Measurements from ENCODE around the gene PLEKHH2. TPM values are rescaled to one million over a fixed set of nuclear protein-coding genes. Genes with fewer than 3 reads are reported as not detected.

The PLEKHH2 gene
- total RNA-seq, 6 experiments from 2014 or later, result 0.09 to 0.33 (median 0.24) TPM; not detected in 1

GRCh38 chr2:43777306-43777926 lies 140.4 kb downstream of the PLEKHH2 start:
- no peak for TF ChIP-seq CTCF (IDR thresholded peaks at IDR 0.05)
- no peak for DNase-seq
- Mint-ChIP-seq H3K27ac (no peak overlapping the region), H3K4me1 (ENCODE audit: low read depth) (peaks cover 15% of the 10 kb centered on the region), H3K27me3 (ENCODE audit: insufficient read depth) (no peaks in the 10 kb centered on the region; the same call in 1 of the 2 replicates), H3K4me3 (no peak overlapping the region), H3K9me3 (no peaks in the 10 kb centered on the region), H3K36me3 (ENCODE audit: low read depth) (peaks cover 4% of the 10 kb centered on the region; the same call in 1 of the 2 replicates)

GRCh38 chr2:43778233-43778632 lies 141.2 kb downstream of the PLEKHH2 start:
- no peak for TF ChIP-seq CTCF (IDR thresholded peaks at IDR 0.05)
- H3K9me3 Mint-ChIP-seq, result no peaks in the 10 kb centered on the region
- peaks cover 15% of the 10 kb centered on the region for H3K4me1 Mint-ChIP-seq (ENCODE audit: low read depth)
- no peaks in the 10 kb centered on the region; the same call in 1 of the 2 replicates for H3K27me3 Mint-ChIP-seq (ENCODE audit: insufficient read depth)
- no peak overlapping the region for H3K27ac Mint-ChIP-seq
- no peak overlapping the region for H3K4me3 Mint-ChIP-seq
- peaks cover 4% of the 10 kb centered on the region; the same call in 1 of the 2 replicates for H3K36me3 Mint-ChIP-seq (ENCODE audit: low read depth)
- no peak for DNase-seq

GRCh38 chr2:43787895-43788294 lies 150.8 kb downstream of the PLEKHH2 start:
- H3K4me3 Mint-ChIP-seq, result no peak overlapping the region
- H3K27me3 Mint-ChIP-seq (ENCODE audit: insufficient read depth), result peaks cover 4% of the 10 kb centered on the region; the same call in 1 of the 2 replicates
- H3K27ac Mint-ChIP-seq, result no peak overlapping the region
- no peak for TF ChIP-seq CTCF (IDR thresholded peaks at IDR 0.05)
- no peak for DNase-seq
- no peaks in the 10 kb centered on the region for H3K36me3 Mint-ChIP-seq (ENCODE audit: low read depth)
- H3K4me1 Mint-ChIP-seq (ENCODE audit: low read depth), result no peaks in the 10 kb centered on the region
- H3K9me3 Mint-ChIP-seq, result no peaks in the 10 kb centered on the region

- Mint-ChIP-seq H3K36me3 (ENCODE audit: low read depth) (peaks cover 2% of the 10 kb centered on the region; the same call in 1 of the 2 replicates), H3K9me3 (no peaks in the 10 kb centered on the region), H3K4me1 (ENCODE audit: low read depth) (no peaks in the 10 kb centered on the region), H3K27ac (no peak overlapping the region), H3K27me3 (ENCODE audit: insufficient read depth) (peaks cover 4% of the 10 kb centered on the region; the same call in 1 of the 2 replicates), H3K4me3 (no peak overlapping the region)
- TF ChIP-seq CTCF (IDR thresholded peaks at IDR 0.05), result no peak
- no peak for DNase-seq
Measured at GRCh38 chr2:43788646-43789045, 151.6 kb downstream of the PLEKHH2 start.

GRCh38 chr2:43790147-43790546 lies 153.1 kb downstream of the PLEKHH2 start:
- Mint-ChIP-seq H3K27me3 (ENCODE audit: insufficient read depth) (peaks cover 2% of the 10 kb centered on the region; the same call in 1 of the 2 replicates), H3K9me3 (no peaks in the 10 kb centered on the region), H3K27ac (no peak overlapping the region), H3K4me1 (ENCODE audit: low read depth) (no peaks in the 10 kb centered on the region), H3K36me3 (ENCODE audit: low read depth) (peaks cover 4% of the 10 kb centered on the region; the same call in 1 of the 2 replicates), H3K4me3 (no peak overlapping the region)
- DNase-seq, result no peak
- no peak for TF ChIP-seq CTCF (IDR thresholded peaks at IDR 0.05)

Data from HFFc6 (cell line).